ENCODE results near the gene SLC25A25. TPM values are rescaled to one million over a fixed set of nuclear protein-coding genes. Genes with fewer than 3 reads are reported as not detected.
A peak's percentile ranks its signal among the peaks of the same experiment; 100 is the strongest.

Gene SLC25A25
- total and polyA plus RNA-seq, 10 donors = 6.2 to 44.7 (median 23.0) TPM

DNA sequence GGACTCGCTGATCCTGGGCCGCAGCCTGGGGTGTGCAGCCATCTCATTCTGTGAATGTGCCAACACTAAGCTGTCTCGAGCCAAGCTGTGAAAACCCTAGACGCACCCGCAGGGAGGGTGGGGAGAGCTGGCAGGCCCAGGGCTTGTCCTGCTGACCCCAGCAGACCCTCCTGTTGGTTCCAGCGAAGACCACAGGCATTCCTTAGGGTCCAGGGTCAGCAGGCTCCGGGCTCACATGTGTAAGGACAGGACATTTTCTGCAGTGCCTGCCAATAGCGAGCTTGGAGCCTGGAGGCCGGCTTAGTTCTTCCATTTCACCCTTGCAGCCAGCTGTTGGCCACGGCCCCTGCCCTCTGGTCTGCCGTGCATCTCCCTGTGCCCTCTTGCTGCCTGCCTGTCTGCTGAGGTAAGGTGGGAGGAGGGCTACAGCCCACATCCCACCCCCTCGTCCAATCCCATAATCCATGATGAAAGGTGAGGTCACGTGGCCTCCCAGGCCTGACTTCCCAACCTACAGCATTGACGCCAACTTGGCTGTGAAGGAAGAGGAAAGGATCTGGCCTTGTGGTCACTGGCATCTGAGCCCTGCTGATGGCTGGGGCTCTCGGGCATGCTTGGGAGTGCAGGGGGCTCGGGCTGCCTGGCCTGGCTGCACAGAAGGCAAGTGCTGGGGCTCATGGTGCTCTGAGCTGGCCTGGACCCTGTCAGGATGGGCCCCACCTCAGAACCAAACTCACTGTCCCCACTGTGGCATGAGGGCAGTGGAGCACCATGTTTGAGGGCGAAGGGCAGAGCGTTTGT lies 39.6 kb downstream of the SLC25A25 start:
- intact Hi-C loops (cut with DNase I; ENCODE audit: low total_unique reads) = no loop called here
- H3K4me3 ChIP-seq = no peak overlapping the region
- 82 to 90% (median 85%) methylated on average over 12 to 18 of the region's 18 CpGs for WGBS, 5 donors

DNA sequence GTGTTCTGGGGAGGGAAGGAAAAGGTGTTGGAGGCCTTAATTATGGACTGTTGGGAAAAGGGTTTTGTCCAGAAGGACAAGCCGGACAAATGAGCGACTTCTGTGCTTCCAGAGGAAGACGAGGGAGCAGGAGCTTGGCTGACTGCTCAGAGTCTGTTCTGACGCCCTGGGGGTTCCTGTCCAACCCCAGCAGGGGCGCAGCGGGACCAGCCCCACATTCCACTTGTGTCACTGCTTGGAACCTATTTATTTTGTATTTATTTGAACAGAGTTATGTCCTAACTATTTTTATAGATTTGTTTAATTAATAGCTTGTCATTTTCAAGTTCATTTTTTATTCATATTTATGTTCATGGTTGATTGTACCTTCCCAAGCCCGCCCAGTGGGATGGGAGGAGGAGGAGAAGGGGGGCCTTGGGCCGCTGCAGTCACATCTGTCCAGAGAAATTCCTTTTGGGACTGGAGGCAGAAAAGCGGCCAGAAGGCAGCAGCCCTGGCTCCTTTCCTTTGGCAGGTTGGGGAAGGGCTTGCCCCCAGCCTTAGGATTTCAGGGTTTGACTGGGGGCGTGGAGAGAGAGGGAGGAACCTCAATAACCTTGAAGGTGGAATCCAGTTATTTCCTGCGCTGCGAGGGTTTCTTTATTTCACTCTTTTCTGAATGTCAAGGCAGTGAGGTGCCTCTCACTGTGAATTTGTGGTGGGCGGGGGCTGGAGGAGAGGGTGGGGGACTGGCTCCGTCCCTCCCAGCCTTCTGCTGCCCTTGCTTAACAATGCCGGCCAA lies 40.4 kb downstream of the SLC25A25 start:
- peak; percentile 57 for DNase-seq
- H3K4me3 ChIP-seq = no peak overlapping the region
- intact Hi-C loops (cut with DNase I; ENCODE audit: low total_unique reads) = no loop called here
- no peaks in the 10 kb centered on the region for H3K9me3 ChIP-seq
- TF ChIP-seq POLR2A (IDR thresholded peaks at IDR 0.05) (no peak), POLR2AphosphoS5 (IDR thresholded peaks at IDR 0.05) (no peak)
- TF ChIP-seq, protein P1, sequence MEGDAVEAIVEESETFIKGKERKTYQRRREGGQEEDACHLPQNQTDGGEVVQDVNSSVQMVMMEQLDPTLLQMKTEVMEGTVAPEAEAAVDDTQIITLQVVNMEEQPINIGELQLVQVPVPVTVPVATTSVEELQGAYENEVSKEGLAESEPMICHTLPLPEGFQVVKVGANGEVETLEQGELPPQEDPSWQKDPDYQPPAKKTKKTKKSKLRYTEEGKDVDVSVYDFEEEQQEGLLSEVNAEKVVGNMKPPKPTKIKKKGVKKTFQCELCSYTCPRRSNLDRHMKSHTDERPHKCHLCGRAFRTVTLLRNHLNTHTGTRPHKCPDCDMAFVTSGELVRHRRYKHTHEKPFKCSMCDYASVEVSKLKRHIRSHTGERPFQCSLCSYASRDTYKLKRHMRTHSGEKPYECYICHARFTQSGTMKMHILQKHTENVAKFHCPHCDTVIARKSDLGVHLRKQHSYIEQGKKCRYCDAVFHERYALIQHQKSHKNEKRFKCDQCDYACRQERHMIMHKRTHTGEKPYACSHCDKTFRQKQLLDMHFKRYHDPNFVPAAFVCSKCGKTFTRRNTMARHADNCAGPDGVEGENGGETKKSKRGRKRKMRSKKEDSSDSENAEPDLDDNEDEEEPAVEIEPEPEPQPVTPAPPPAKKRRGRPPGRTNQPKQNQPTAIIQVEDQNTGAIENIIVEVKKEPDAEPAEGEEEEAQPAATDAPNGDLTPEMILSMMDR (IDR thresholded peaks at IDR 0.05 in 8 of 11, conservative IDR thresholded peaks at IDR 0.05 in 3 of 11) = no peak
- peaks cover 0 to 38% (median 15%) of the 10 kb centered on the region in 6 donors for H3K4me1 ChIP-seq
- peaks cover 9 to 74% (median 56%) of the 10 kb centered on the region in 6 donors for H3K36me3 ChIP-seq
- H3K27ac ChIP-seq = peak overlapping the region in 1 of 8 donors; percentile 25
- WGBS, 5 donors = 84 to 91% (median 87%) methylated on average over 15 of the region's 15 CpGs
- no peaks in the 10 kb centered on the region for H3K27me3 ChIP-seq (replicated peaks in 1 of 7)

More for the DNA sequence above, 39.6 kb downstream of the SLC25A25 start:
- peak; percentile 51 for DNase-seq
- TF ChIP-seq POLR2AphosphoS5 (IDR thresholded peaks at IDR 0.05) = peak; percentile 28 to 66 (median 56)
- TF ChIP-seq, protein P1 (IDR thresholded peaks at IDR 0.05 in 8 of 11, conservative IDR thresholded peaks at IDR 0.05 in 3 of 11) = no peak
- TF ChIP-seq POLR2A (IDR thresholded peaks at IDR 0.05) = no peak
- Histone ChIP-seq H3K27me3 (replicated peaks in 1 of 7) (no peaks in the 10 kb centered on the region), H3K36me3 (peaks cover 9 to 74% (median 63%) of the 10 kb centered on the region in 6 donors), H3K9me3 (no peaks in the 10 kb centered on the region), H3K4me1 (peaks cover 3 to 46% (median 23%) of the 10 kb centered on the region in 6 donors), H3K27ac (peak overlapping the region in 1 of 8 donors; percentile 25)

DNA sequence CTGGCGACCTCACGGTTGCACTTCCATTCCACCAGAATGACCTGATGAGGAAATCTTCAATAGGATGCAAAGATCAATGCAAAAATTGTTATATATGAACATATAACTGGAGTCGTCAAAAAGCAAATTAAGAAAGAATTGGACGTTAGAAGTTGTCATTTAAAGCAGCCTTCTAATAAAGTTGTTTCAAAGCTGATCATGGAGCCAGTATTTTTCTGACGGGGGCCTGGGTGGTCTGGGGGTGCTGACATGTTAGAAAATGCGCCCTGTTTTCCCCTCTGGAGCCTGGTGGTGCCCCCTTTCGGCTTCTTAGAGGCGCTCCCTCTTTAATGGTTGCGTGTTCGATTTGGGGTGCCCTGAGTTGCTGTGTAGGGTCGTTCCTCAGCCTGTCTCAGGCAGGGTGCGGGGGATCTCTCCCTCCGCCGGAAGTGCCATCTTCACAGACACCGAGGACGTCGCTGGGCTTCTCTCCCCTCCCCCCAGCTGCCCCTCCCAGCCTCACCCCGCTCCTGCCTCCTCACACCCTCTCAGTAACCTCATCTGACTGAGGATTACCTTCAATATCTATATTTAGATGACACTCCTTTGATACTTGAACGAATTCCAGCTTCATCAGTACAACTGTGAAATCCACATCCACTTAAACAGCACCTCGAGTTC lies 41.1 kb downstream of the SLC25A25 start:
- 69 to 83% (median 76%) methylated on average over 20 of the region's 20 CpGs for WGBS, 5 donors
- intact Hi-C loops (cut with DNase I; ENCODE audit: low total_unique reads) = no loop called here
- H3K4me3 ChIP-seq = no peak overlapping the region
- H3K4me1 ChIP-seq = peaks cover 0 to 31% (median 8%) of the 10 kb centered on the region in 6 donors
- TF ChIP-seq POLR2AphosphoS5 (IDR thresholded peaks at IDR 0.05) = peak in 2 of 3 donors; percentile 5 to 42
- TF ChIP-seq, protein P1 (IDR thresholded peaks at IDR 0.05 in 8 of 11, conservative IDR thresholded peaks at IDR 0.05 in 3 of 11) = no peak
- no peaks in the 10 kb centered on the region for H3K9me3 ChIP-seq
- H3K36me3 ChIP-seq = peaks cover 9 to 74% (median 52%) of the 10 kb centered on the region in 6 donors
- DNase-seq = no peak
- H3K27me3 ChIP-seq (replicated peaks in 1 of 7) = no peaks in the 10 kb centered on the region
- H3K27ac ChIP-seq = no peak overlapping the region
